Effector memory CD4-positive, alpha-beta T cell (primary cell): ENCODE data around the gene AMBRA1.

ENCODE experiments used
- DNase-seq, 3 donors: peaks; one replicate each; pipeline ENCODE4 v3.0.0-alpha.2; 2020
- H3K27ac ChIP-seq: 2 replicates; pipeline ENCODE4 v1.7.0; 2013; ENCODE audit warnings: mild to moderate bottlenecking, low read length, moderate library complexity; ENCODE audit not compliant: insufficient read depth, poor library complexity, severe bottlenecking
- H3K27me3 ChIP-seq: replicated peaks from 2 replicates; pipeline ENCODE4 v1.7.0; 2013; ENCODE audit warnings: mild to moderate bottlenecking, low read length; ENCODE audit not compliant: insufficient read depth, control insufficient read depth, poor library complexity, severe bottlenecking
- H3K36me3 ChIP-seq: 2 replicates; pipeline ENCODE4 v1.7.0; 2013; ENCODE audit warnings: mild to moderate bottlenecking, low read length, moderate library complexity; ENCODE audit not compliant: control insufficient read depth, insufficient read depth
- H3K4me1 ChIP-seq: 2 replicates; pipeline ENCODE4 v1.7.0; 2013; ENCODE audit warnings: low read length, mild to moderate bottlenecking; ENCODE audit not compliant: control insufficient read depth, insufficient read depth, poor library complexity, severe bottlenecking
- H3K4me3 ChIP-seq: 2 replicates; pipeline ENCODE4 v1.7.0; 2013; ENCODE audit warnings: low read length, low read depth, mild to moderate bottlenecking; ENCODE audit not compliant: insufficient read depth, poor library complexity, severe bottlenecking
- H3K9me3 ChIP-seq: 2 replicates; pipeline ENCODE4 v1.7.0; 2013; ENCODE audit warnings: mild to moderate bottlenecking, low read length, moderate library complexity; ENCODE audit not compliant: control insufficient read depth

The AMBRA1 gene

DNA sequence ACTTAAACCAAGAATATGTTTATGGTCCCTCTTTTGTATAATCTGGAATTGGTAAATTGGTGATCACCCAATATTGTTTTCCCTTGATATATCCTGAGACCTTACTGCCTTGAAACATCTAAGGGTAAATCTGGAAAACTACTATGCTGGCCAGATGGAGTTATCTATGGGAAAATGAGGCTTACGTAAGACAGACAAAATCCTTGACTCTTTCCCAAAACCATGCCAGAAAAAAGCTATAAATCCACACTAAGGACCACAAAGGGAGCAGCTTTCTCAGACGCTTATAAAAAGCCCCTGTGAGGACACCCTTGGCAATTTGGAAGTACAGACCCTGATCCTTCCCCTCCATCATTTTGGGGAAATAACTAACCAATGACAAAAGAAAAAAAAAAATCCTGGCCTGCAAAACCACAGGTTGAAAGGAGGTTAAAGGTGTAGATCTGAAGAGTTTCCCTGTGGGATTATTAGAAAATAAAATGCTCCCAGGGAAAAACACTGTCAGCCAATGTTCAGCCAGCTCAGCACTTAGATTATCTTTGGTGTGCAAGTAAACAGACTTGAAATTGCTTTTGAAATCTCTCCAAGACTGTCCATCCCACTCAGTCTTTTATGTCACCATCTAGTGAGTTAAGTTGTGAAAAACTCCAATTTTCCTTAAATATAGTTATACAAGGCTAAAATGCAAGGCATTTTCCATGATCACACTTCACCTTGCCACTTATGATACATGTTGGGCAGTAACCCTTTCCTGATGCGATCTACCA lies 6.6 kb upstream of the AMBRA1 start:
- no peak overlapping the region for H3K27ac ChIP-seq
- no peaks in the 10 kb centered on the region for H3K36me3 ChIP-seq
- no peak overlapping the region for H3K4me3 ChIP-seq
- no peaks in the 10 kb centered on the region for H3K9me3 ChIP-seq
- DNase-seq = no peak
- no peaks in the 10 kb centered on the region for H3K27me3 ChIP-seq
- no peaks in the 10 kb centered on the region for H3K4me1 ChIP-seq

DNA sequence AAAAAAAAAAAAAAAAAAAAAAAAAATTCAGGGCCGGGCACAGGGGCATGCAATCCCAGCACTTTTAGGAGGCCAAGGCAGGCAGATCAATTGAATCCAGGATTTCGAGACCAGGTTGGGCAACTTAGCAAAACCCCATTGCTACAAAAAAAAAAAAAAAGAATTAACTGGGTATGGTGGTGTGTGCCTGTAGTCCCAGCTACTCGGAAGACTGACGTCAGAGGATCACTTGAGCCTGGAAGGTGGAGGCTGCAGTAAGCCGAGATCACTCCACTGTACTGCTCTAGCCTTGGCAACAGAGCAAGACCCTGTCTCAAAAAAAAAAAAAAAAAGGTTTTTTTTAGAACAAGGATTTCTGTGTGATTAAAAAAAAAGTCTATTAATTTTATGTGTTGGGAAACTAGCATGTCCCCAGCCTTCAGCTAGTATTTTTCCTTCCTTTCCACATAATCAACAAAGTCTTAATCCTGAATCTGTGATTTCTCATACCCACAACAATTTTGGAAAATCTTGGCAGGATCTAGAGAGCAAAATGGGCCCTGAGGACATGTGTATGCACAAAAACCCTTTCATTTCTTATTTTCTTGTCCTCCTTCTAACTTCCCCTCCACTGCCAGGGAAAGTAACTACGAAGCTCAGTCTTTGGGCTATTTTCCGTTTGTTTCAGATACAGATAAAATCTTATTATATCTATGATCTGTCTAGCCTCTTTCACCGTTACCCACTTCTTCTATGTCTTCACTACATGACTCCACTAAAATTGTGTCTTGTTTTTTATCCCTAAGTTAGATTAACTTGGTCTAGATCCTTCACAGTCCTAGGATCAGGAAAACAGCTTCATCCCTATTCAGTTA lies 5.7 kb upstream of the AMBRA1 start:
- H3K4me1 ChIP-seq = no peaks in the 10 kb centered on the region
- no peak overlapping the region for H3K4me3 ChIP-seq
- H3K9me3 ChIP-seq = no peaks in the 10 kb centered on the region
- no peak overlapping the region for H3K27ac ChIP-seq
- no peak for DNase-seq
- H3K36me3 ChIP-seq = no peaks in the 10 kb centered on the region
- no peaks in the 10 kb centered on the region for H3K27me3 ChIP-seq

DNA sequence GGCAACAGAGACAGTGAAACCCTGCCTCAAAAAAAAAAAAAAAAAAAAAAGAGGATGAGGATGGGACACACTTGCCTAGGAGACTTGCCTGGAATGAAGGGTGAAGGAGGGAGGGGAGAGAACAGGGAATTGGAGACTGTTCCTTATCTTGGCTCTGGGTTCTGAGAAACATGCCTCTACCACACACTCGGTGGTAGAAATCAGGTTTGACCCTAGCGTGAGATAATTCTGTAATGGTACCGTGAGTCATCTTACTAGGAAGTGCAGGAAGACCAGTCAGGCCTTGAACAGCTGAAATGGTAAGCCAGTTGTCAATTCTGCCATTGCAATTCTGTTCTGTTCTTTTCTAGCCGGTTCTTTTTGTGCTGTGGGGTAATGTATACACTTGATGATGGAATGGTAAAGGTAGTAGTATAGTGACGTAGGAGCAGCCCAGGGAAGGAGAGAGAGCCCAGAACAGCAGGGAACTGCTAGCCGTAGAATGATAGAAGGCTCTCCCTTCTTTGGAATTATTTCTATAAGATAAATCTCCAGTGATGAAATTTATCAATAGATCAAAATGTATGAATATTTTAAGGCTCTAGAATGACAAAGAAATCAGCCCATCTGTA lies 3.9 kb upstream of the AMBRA1 start:
- no peak overlapping the region for H3K4me3 ChIP-seq

DNA sequence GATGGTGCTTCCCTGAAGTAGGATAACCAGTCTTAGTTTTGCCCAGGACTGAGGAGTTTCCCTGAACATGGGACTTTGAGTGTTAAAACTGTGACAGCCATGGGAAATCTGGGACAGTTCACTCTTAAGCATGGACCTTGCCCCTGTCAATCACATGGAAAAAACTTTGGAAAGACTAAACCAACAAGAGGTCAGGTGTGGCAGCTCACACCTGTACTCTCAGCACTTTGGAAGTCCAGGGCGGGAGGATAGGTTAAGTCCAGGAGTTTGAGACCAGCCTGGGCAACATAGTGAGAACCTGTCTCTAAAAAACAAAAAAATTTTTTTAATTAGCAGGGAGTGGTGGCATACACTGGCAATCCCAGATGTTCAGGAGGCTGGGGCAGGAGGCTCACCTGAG lies 3.3 kb upstream of the AMBRA1 start:
- Histone ChIP-seq H3K4me1 (peaks cover 3% of the 10 kb centered on the region), H3K4me3 (no peak overlapping the region), H3K27me3 (no peaks in the 10 kb centered on the region), H3K27ac (no peak overlapping the region), H3K36me3 (no peaks in the 10 kb centered on the region), H3K9me3 (no peaks in the 10 kb centered on the region)
- no peak for DNase-seq

More for the DNA sequence above, 3.9 kb upstream of the AMBRA1 start:
- no peak overlapping the region for H3K27ac ChIP-seq
- H3K27me3 ChIP-seq = no peaks in the 10 kb centered on the region
- H3K4me1 ChIP-seq = no peaks in the 10 kb centered on the region
- no peaks in the 10 kb centered on the region for H3K36me3 ChIP-seq
- no peak for DNase-seq
- no peaks in the 10 kb centered on the region for H3K9me3 ChIP-seq

DNA sequence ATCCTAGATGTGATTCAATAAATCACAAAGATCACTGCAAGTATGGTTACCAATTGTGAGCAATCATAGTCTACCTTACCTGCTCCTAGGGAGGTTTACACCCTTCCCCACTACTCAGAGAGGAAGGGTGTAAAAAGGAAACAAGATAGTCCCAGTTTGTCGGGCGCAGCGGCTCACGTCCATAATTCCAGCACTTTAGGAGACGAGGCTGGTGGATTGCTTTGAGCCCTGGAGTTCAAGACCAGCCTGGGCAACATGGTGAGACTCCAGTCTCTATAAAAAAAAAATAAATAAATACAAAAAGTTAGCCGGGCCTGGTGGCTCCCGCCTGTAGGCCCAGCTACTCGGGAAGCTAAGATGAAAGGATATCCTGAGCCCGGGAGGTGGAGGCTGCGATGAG lies 962 bp upstream of the AMBRA1 start:
- peaks cover 14% of the 10 kb centered on the region for H3K4me1 ChIP-seq
- no peaks in the 10 kb centered on the region for H3K27me3 ChIP-seq
- H3K9me3 ChIP-seq = no peaks in the 10 kb centered on the region
- no peaks in the 10 kb centered on the region for H3K36me3 ChIP-seq
- no peak overlapping the region for H3K4me3 ChIP-seq
- H3K27ac ChIP-seq = no peak overlapping the region
- no peak for DNase-seq

DNA sequence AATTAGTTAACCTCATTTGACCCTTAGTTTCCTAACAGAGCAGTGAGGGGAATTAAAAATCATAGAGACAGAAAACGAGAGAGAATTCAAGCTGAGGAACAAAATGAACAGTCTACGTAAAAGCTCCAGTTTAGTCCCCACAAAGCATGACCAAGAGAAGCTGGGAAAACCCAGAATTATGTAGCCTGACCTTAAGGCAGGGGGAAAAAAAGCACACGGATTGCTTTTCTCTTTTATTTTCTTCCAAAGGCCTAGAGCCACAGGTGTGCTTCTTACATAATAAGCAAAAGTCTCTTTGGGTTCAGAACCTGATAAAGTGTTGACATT lies 514 bp upstream of the AMBRA1 start:
- Histone ChIP-seq H3K36me3 (no peaks in the 10 kb centered on the region), H3K9me3 (no peaks in the 10 kb centered on the region), H3K4me1 (peaks cover 14% of the 10 kb centered on the region), H3K27ac (peak overlapping the region; percentile 84), H3K4me3 (peak overlapping the region; percentile 93), H3K27me3 (no peaks in the 10 kb centered on the region)
- no peak for DNase-seq

DNA sequence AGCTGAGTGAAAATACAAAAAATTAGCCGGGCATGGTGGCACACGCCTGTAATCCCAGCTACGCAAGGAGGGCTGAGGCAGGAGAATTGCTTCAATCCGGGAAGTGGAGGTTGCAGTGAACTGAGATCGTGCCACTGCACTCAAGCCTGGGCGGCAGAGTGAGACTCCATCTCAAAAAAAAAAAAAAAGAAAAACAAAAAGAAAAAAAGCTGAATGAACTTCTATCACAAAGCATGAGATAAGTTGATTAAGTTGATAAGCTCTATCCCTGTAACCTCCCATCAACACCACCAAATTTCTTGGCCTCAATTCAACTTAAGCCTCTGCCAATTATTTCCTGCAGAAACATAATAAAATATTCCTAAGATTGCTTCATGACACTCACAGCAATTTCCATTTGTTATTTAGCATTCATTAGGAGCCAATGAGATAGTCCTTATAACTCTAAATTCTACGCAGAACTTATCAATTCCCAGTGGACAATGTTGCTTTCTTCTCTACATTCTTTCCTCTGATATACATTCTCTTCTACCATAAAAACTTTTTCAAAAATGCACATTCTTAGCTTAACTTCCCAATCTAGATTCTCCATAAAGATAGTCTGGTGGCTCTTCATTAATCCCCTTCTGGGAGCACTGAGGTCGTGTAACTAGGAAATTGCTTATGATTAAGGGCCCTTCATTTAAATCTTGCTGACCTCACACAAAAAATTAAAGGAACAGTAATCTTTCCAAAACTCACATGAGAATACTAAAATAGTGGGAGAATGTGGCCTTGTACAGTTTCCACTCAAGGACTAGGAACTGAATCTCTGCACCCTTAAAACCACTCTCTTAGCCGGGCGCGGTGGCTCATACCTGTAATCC lies 2.9 kb downstream of the AMBRA1 start:
- no peak for DNase-seq
- H3K9me3 ChIP-seq = no peaks in the 10 kb centered on the region
- no peaks in the 10 kb centered on the region for H3K36me3 ChIP-seq
- H3K27me3 ChIP-seq = no peaks in the 10 kb centered on the region
- no peak overlapping the region for H3K27ac ChIP-seq
- H3K4me3 ChIP-seq = no peak overlapping the region
- peaks cover 14% of the 10 kb centered on the region for H3K4me1 ChIP-seq

DNA sequence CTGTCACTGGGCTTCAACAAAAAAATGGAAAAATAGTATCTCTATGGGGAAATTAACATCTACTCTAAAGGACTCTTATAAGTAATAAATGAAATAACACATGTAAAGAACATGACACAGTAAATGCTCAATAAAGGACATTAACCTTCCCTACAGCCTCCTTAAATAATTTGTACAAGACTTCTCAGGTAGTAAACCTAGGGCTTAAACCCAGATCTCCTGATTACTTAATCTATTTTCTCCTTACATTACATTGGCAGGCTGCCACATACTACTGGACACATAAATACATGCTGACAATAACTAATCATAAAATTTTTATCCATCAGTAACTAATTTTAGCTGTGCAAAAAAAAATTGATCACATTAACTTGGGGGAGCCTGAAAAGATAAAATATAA lies 4.9 kb downstream of the AMBRA1 start:
- Histone ChIP-seq H3K4me3 (no peak overlapping the region), H3K4me1 (peaks cover 14% of the 10 kb centered on the region), H3K27ac (no peak overlapping the region), H3K9me3 (no peaks in the 10 kb centered on the region), H3K36me3 (no peaks in the 10 kb centered on the region), H3K27me3 (no peaks in the 10 kb centered on the region)
- DNase-seq = no peak

DNA sequence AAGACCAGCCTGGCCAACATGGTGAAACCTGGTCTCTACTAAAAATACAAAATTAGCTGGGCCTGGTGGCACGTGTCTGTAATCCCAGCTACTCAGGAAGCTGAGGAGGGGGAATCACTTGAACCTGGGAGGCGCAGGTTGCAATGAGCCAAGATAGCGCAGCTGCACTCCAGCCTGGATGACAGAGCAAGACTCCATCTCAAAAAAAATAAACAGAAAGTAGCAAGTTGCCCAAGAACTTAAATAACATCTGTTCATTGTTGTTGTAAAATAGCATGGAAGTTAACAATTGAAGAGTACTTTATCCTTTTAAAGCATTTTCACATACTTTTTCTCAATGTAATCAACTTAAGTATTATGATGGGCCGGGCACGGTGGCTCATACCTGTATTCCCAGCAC lies 5.7 kb downstream of the AMBRA1 start:
- no peak overlapping the region for H3K4me3 ChIP-seq
- no peak overlapping the region for H3K27ac ChIP-seq
- H3K9me3 ChIP-seq = no peaks in the 10 kb centered on the region
- H3K36me3 ChIP-seq = no peaks in the 10 kb centered on the region
- no peaks in the 10 kb centered on the region for H3K27me3 ChIP-seq
- no peak for DNase-seq
- H3K4me1 ChIP-seq = peaks cover 14% of the 10 kb centered on the region
